WTC11 (cell line): ENCODE data around the gene FOXC2. TPM values are rescaled to one million over a fixed set of nuclear protein-coding genes. Genes with fewer than 3 reads are reported as not detected.

Experiments
- ATAC-seq: fragments of 200-7000 bp; cut with Tn5 transposase; 2 replicates; pipeline ENCODE4 v1.10.0; 2021; ENCODE audit warnings: mild to moderate bottlenecking, moderate library complexity
- CTCF ChIA-PET: fragments of 300-600 bp; sonication (Branson Sonifier 250); formaldehyde crosslinking; loops from one replicate; lab custom pipeline; 2021; ENCODE audit warnings: antibody characterized with exemption; lab: Charles Lee
- POLR2A ChIA-PET: fragments of 350-600 bp; sonication (Branson Sonifier 250); formaldehyde crosslinking; loops from one replicate; lab custom pipeline; 2021; ENCODE audit warnings: antibody characterized with exemption; lab: Charles Lee
- DNase-seq: peaks from one replicate; pipeline ENCODE4 v3.0.0; 2021; ENCODE audit warnings: low spot score
- H3K27ac Mint-ChIP-seq: 2 replicates; pipeline ENCODE4 v1.8.0; 2021; ENCODE audit warnings: mixed read lengths
- H3K27me3 Mint-ChIP-seq: 2 replicates; pipeline ENCODE4 v1.8.0; 2021; ENCODE audit warnings: low read depth, mild to moderate bottlenecking, moderate library complexity, mixed read lengths
- H3K36me3 Mint-ChIP-seq: 2 replicates; pipeline ENCODE4 v1.8.0; 2021; ENCODE audit warnings: mixed read lengths
- H3K4me1 Mint-ChIP-seq: 2 replicates; pipeline ENCODE4 v1.8.0; 2022; ENCODE audit warnings: mixed read lengths
- H3K4me3 Mint-ChIP-seq: 2 replicates; pipeline ENCODE4 v1.8.0; 2021; ENCODE audit warnings: mild to moderate bottlenecking, moderate library complexity, mixed read lengths
- H3K9me3 Mint-ChIP-seq: 2 replicates; pipeline ENCODE4 v1.8.0; 2021; ENCODE audit warnings: mixed read lengths
- AFF4 ChIP-seq: sonication (generic); formaldehyde crosslinking; IDR thresholded peaks from 2 replicates; pipeline ENCODE4 v1.8.1; 2023; ENCODE audit warnings: mild to moderate bottlenecking, missing genetic modification reagents, borderline replicate concordance
- EMX1 ChIP-seq: fragments of 250-450 bp; sonication (Bioruptor Pico); IDR thresholded peaks from 2 replicates; pipeline ENCODE4 v1.8.0; 2021; ENCODE audit warnings: mild to moderate bottlenecking
- ERG ChIP-seq: fragments of 250-450 bp; sonication (Bioruptor Pico); IDR thresholded peaks from 2 replicates; pipeline ENCODE4 v1.8.0; 2021; ENCODE audit warnings: mild to moderate bottlenecking
- ETV6 ChIP-seq: sonication (generic); formaldehyde crosslinking; IDR thresholded peaks from 2 replicates; pipeline ENCODE4 v1.8.1; 2022; ENCODE audit warnings: mild to moderate bottlenecking, missing genetic modification reagents
- NFATC4 ChIP-seq: fragments of 250-450 bp; sonication (Bioruptor Pico); IDR thresholded peaks from 2 replicates; pipeline ENCODE4 v1.9.0; 2021; ENCODE audit warnings: mild to moderate bottlenecking
- NR1H2 ChIP-seq: sonication (generic); formaldehyde crosslinking; IDR thresholded peaks from 2 replicates; pipeline ENCODE4 v1.9.0; 2021; ENCODE audit warnings: mild to moderate bottlenecking, moderate library complexity, missing genetic modification reagents
- OVOL2 ChIP-seq: fragments of 250-450 bp; sonication (Bioruptor Pico); IDR thresholded peaks from 2 replicates; pipeline ENCODE4 v1.9.0; 2021; ENCODE audit warnings: mild to moderate bottlenecking, borderline replicate concordance
- PRRX2 ChIP-seq: fragments of 250-450 bp; sonication (Bioruptor Pico); IDR thresholded peaks from 2 replicates; pipeline ENCODE4 v1.8.0; 2021; ENCODE audit warnings: mild to moderate bottlenecking
- TEAD4 ChIP-seq: sonication (generic); formaldehyde crosslinking; IDR thresholded peaks from 2 replicates; pipeline ENCODE4 v1.8.0; 2022; ENCODE audit warnings: mild to moderate bottlenecking, missing genetic modification reagents
- TP53 ChIP-seq: sonication (generic); formaldehyde crosslinking; IDR thresholded peaks from 2 replicates; pipeline ENCODE4 v1.8.1; 2023; ENCODE audit warnings: mild to moderate bottlenecking, missing genetic modification reagents
- USF1 ChIP-seq: sonication (generic); formaldehyde crosslinking; IDR thresholded peaks from 2 replicates; pipeline ENCODE4 v1.8.0; 2022; ENCODE audit warnings: mild to moderate bottlenecking, missing genetic modification reagents
- ZNF121 ChIP-seq: sonication (generic); formaldehyde crosslinking; IDR thresholded peaks from 2 replicates; pipeline ENCODE4 v1.8.0; 2023; ENCODE audit warnings: missing genetic modification reagents
- ZNF232 ChIP-seq: sonication (generic); formaldehyde crosslinking; IDR thresholded peaks from 2 replicates; pipeline ENCODE4 v1.8.0; 2022; ENCODE audit warnings: mild to moderate bottlenecking, missing genetic modification reagents
- total RNA-seq: library from RNA; stranded (reverse); gene quantifications from 3 replicates; pipeline ENCODE4 v1.2.3, GENCODE V29; 2021
- TF ChIP-seq, protein P1 (sequence below): fragments of 250-450 bp; sonication (Bioruptor Pico); IDR thresholded peaks from 2 replicates; pipeline ENCODE4 v1.9.0; 2021; ENCODE audit warnings: mild to moderate bottlenecking, borderline replicate concordance

The FOXC2 gene
- total RNA-seq, 1 experiment from 2014 or later, result 0.28 TPM

DNA sequence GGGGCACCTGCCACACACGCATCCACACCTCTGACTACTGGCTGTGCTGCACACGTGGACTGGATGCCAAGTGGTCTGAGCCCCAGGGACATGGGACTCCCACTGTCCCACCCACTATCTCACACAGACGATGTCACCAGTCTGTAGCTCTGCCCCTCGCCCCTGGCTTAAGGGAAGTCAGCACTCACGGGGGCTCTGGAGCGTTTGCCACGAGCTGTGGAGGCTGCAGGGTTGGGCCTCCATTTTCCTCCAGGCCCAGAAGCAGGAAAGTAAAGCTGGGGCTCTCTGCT, 34.2 kb upstream of the FOXC2 start (continued):
- TF ChIP-seq, protein P1, sequence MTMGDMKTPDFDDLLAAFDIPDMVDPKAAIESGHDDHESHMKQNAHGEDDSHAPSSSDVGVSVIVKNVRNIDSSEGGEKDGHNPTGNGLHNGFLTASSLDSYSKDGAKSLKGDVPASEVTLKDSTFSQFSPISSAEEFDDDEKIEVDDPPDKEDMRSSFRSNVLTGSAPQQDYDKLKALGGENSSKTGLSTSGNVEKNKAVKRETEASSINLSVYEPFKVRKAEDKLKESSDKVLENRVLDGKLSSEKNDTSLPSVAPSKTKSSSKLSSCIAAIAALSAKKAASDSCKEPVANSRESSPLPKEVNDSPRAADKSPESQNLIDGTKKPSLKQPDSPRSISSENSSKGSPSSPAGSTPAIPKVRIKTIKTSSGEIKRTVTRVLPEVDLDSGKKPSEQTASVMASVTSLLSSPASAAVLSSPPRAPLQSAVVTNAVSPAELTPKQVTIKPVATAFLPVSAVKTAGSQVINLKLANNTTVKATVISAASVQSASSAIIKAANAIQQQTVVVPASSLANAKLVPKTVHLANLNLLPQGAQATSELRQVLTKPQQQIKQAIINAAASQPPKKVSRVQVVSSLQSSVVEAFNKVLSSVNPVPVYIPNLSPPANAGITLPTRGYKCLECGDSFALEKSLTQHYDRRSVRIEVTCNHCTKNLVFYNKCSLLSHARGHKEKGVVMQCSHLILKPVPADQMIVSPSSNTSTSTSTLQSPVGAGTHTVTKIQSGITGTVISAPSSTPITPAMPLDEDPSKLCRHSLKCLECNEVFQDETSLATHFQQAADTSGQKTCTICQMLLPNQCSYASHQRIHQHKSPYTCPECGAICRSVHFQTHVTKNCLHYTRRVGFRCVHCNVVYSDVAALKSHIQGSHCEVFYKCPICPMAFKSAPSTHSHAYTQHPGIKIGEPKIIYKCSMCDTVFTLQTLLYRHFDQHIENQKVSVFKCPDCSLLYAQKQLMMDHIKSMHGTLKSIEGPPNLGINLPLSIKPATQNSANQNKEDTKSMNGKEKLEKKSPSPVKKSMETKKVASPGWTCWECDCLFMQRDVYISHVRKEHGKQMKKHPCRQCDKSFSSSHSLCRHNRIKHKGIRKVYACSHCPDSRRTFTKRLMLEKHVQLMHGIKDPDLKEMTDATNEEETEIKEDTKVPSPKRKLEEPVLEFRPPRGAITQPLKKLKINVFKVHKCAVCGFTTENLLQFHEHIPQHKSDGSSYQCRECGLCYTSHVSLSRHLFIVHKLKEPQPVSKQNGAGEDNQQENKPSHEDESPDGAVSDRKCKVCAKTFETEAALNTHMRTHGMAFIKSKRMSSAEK (CRISPR knock-in tag), result no peak
- TF ChIP-seq ETV6 (CRISPR knock-in tag) (no peak), USF1 (CRISPR knock-in tag) (no peak)

DNA sequence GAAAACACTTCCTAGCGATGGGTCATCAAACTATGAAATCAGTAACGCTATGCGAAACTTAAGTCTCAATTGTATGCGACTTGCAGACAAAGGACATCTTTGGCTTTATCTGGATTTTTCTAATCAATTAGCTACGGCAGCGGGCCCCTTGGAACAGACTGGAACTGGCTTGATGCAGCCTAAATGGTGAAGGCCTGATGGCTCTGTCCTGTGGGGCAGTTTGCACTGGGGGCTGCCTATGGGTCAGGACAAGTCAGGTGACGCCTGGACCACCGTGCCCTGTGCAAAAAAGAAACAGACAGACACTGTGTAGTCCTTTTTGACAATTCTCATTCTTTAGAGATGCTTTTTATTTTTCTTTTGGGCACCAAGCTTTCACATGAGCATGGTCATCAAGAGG, 33.6 kb upstream of the FOXC2 start:
- TF ChIP-seq TEAD4 (CRISPR knock-in tag), result no peak
- no peak for TF ChIP-seq NR1H2 (CRISPR knock-in tag)
- TF ChIP-seq TP53 (CRISPR knock-in tag), result no peak
- TF ChIP-seq NFATC4 (CRISPR knock-in tag), result no peak
- TF ChIP-seq PRRX2, result no peak
- TF ChIP-seq, protein P1 (CRISPR knock-in tag), result no peak
- no peak for TF ChIP-seq ERG (CRISPR knock-in tag)
- ATAC-seq, result no peak
- H3K9me3 Mint-ChIP-seq, result no peaks in the 10 kb centered on the region
- H3K36me3 Mint-ChIP-seq, result peaks cover 5% of the 10 kb centered on the region; the same call in 1 of the 2 replicates
- POLR2A ChIA-PET, result no interaction called here
- CTCF ChIA-PET, result interaction anchor here (0.6 to 1.1 kb wide), 2 partner anchors 15 to 289 kb away, joined by 3 to 5 read pairs; no protein-coding TSS in a partner anchor
- H3K4me1 Mint-ChIP-seq, result no peaks in the 10 kb centered on the region
- H3K27me3 Mint-ChIP-seq, result no peaks in the 10 kb centered on the region
- no peak overlapping the region for H3K27ac Mint-ChIP-seq
- no peak overlapping the region for H3K4me3 Mint-ChIP-seq
- DNase-seq, result no peak

- DNase-seq (no peak), ATAC-seq (no peak)
- no peak overlapping the region for H3K4me3 Mint-ChIP-seq
- ChIA-PET POLR2A (no interaction called here), CTCF (no interaction called here)
- H3K4me1 Mint-ChIP-seq, result no peaks in the 10 kb centered on the region
- peaks cover 5% of the 10 kb centered on the region; the same call in 1 of the 2 replicates for H3K36me3 Mint-ChIP-seq
- no peaks in the 10 kb centered on the region for H3K27me3 Mint-ChIP-seq
- H3K9me3 Mint-ChIP-seq, result no peaks in the 10 kb centered on the region
- no peak overlapping the region for H3K27ac Mint-ChIP-seq
- TF ChIP-seq OVOL2, result no peak
- TF ChIP-seq AFF4 (CRISPR knock-in tag), result no peak
- TF ChIP-seq, protein P1 (CRISPR knock-in tag), result no peak
- TF ChIP-seq EMX1, result no peak
- TF ChIP-seq ZNF232 (CRISPR knock-in tag), result no peak
- TF ChIP-seq ZNF121 (CRISPR knock-in tag), result no peak
These were observed 32.8 kb upstream of the FOXC2 start for GRCh38 chr16:86533767-86534351.
